ENCODE data around the gene WWC2.

WWC2 gene

DNA sequence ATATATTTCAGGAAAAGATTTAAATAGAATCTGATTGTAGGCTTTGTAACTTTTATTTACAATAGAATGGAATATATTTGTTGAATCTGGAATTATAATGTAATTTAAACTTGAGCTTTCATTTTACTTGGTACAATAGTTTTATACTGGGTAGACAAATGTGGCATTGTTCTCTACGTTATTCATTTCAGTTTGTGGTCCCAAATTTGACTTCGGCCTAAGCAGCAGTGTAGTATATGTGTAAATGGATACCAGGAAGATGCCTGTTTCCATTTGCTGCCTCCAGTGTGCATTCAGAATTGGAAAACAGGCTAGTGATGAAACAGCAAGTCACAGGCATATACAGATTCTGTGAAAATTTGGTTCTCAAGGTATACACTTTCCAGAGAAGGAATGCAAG is 143.2 kb downstream of the WWC2 start:
- no peaks in the 10 kb centered on the region for H3K9me3 ChIP-seq
- H3K4me3 ChIP-seq, result no peak overlapping the region
- no peak overlapping the region for H3K27ac ChIP-seq
- intact Hi-C loops (cut with DNase I; ENCODE audit: low total_unique reads), result no loop called here
- no peak for DNase-seq
- H3K36me3 ChIP-seq, result peaks cover 7 to 26% (median 19%) of the 10 kb centered on the region in 3 donors
- no peaks in the 10 kb centered on the region for H3K4me1 ChIP-seq
- TF ChIP-seq, protein P1, sequence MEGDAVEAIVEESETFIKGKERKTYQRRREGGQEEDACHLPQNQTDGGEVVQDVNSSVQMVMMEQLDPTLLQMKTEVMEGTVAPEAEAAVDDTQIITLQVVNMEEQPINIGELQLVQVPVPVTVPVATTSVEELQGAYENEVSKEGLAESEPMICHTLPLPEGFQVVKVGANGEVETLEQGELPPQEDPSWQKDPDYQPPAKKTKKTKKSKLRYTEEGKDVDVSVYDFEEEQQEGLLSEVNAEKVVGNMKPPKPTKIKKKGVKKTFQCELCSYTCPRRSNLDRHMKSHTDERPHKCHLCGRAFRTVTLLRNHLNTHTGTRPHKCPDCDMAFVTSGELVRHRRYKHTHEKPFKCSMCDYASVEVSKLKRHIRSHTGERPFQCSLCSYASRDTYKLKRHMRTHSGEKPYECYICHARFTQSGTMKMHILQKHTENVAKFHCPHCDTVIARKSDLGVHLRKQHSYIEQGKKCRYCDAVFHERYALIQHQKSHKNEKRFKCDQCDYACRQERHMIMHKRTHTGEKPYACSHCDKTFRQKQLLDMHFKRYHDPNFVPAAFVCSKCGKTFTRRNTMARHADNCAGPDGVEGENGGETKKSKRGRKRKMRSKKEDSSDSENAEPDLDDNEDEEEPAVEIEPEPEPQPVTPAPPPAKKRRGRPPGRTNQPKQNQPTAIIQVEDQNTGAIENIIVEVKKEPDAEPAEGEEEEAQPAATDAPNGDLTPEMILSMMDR (IDR thresholded peaks at IDR 0.05), result no peak
- no peaks in the 10 kb centered on the region for H3K27me3 ChIP-seq

DNA sequence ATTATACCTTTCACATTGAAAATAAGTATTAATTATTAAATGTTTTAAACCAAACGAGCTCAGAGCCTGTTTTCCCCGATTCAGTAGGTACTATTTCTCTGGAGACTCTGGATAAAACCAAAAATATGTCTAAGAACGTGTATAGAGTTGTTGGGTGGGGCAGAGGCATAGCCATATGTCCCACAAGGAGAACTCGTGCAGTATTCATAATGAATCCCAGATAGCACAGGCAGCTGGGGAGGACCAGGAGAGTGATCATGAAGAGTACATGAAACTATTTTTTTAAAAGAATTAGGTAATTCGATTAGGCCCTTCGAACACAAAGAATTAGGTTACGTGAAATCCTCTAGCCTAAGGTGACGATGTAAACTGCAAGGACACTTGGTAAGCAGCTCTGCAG is 145.0 kb downstream of the WWC2 start:
- H3K27me3 ChIP-seq, result no peaks in the 10 kb centered on the region
- no peaks in the 10 kb centered on the region for H3K4me1 ChIP-seq
- no peaks in the 10 kb centered on the region for H3K9me3 ChIP-seq
- no peak for DNase-seq
- peaks cover 7 to 30% (median 19%) of the 10 kb centered on the region in 3 donors for H3K36me3 ChIP-seq
- no peak overlapping the region for H3K4me3 ChIP-seq
- no peak overlapping the region for H3K27ac ChIP-seq
- TF ChIP-seq, protein P1 (IDR thresholded peaks at IDR 0.05), result no peak
- intact Hi-C loops (cut with DNase I; ENCODE audit: low total_unique reads), result no loop called here

DNA sequence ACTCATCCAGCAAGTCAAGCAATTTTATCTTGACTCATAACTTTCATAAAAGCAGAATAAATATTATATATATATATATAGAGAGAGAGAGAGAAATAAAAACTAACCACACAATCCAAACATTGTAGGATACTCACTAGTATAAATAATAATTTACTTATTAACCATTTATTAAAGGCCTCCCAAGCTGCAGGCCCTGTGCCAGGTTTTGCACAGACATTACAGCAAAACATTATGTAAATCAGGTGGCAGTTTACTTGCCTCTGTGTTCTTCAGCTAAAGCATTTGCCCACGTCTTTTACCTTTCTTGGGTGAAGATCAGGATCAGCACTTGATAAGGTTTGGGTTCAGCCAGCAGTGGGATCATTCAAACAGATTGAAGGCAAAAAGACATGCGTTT is 145.4 kb downstream of the WWC2 start:
- Histone ChIP-seq H3K4me1 (no peaks in the 10 kb centered on the region), H3K36me3 (peaks cover 7 to 30% (median 19%) of the 10 kb centered on the region in 3 donors), H3K27me3 (no peaks in the 10 kb centered on the region), H3K27ac (no peak overlapping the region), H3K4me3 (no peak overlapping the region), H3K9me3 (no peaks in the 10 kb centered on the region)
- intact Hi-C loops (cut with DNase I; ENCODE audit: low total_unique reads), result no loop called here
- DNase-seq, result no peak
- TF ChIP-seq, protein P1 (IDR thresholded peaks at IDR 0.05), result no peak

DNA sequence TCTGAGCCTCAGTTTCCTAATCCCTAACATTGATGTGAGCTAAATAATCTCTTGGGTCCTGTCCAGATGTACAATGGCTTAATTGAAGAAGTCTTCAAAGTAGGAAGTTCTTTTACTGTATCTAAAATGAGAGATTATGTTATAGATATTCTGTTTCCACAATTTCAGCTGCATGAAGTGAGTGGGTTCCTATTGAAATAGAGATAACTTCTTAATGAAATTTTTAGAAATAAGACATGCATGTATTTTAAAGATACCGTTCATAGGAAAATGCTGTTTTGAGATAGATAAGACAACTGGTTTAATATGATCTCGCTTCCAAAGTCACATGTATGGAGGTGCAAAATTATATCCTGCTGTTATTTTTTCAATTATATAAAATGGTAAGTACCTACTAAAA is 149.1 kb downstream of the WWC2 start:
- H3K27me3 ChIP-seq, result no peaks in the 10 kb centered on the region

DNA sequence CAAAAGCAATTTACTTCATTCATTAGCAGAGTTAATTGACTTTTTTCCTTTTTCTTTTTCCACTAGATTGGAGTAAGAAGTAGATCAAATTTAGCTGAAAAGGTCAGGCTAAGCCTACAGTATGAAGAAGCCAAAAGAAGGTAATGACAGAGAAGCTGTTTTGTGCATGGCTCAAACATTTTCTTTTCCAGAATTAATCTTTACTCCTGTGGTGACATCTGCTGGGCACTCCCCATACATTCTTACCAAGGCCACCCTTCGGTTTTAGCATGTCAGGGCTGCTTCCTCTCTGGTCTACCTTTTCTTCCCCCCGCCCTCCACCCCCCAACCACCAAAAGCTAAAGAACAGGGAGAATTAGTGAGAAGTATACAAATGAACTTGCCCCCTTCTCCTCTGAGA is 150.8 kb downstream of the WWC2 start:
- Histone ChIP-seq H3K9me3 (no peaks in the 10 kb centered on the region), H3K27ac (no peak overlapping the region), H3K4me1 (peaks cover 0 to 4% (median 0%) of the 10 kb centered on the region in 4 donors), H3K4me3 (no peak overlapping the region), H3K27me3 (no peaks in the 10 kb centered on the region), H3K36me3 (peaks cover 0 to 57% (median 7%) of the 10 kb centered on the region in 3 donors)
- DNase-seq, result no peak
- intact Hi-C loops (cut with DNase I; ENCODE audit: low total_unique reads), result no loop called here
- TF ChIP-seq, protein P1 (IDR thresholded peaks at IDR 0.05), result peak in 1 of 2 experiments; percentile 10

More for the DNA sequence above, 149.1 kb downstream of the WWC2 start:
- DNase-seq, result no peak
- no peaks in the 10 kb centered on the region for H3K9me3 ChIP-seq
- no peak overlapping the region for H3K27ac ChIP-seq
- H3K4me1 ChIP-seq, result no peaks in the 10 kb centered on the region
- H3K4me3 ChIP-seq, result no peak overlapping the region
- intact Hi-C loops (cut with DNase I; ENCODE audit: low total_unique reads), result no loop called here
- H3K36me3 ChIP-seq, result peaks cover 0 to 44% (median 7%) of the 10 kb centered on the region in 3 donors
- TF ChIP-seq, protein P1 (IDR thresholded peaks at IDR 0.05), result no peak

DNA sequence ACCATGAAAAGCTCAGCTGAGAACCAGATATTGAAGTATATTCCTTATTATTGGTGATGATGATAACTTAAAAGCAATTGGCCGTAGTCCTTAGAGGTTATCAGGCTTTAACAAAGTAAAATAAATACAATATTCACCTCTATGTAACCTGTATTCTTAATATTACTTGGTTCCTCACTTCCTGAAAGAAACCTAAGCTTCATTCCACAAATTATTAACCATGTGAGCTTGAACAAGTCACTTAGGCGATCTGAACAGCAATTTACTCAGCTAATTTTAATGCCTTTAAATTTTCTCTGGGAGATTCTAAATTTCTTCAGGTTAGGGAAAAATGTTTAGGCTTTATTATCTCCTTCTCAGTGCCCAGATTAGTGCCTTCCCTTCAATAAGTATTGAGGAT is 151.8 kb downstream of the WWC2 start:
- H3K27ac ChIP-seq, result no peak overlapping the region
- H3K4me3 ChIP-seq, result no peak overlapping the region
- no peak for DNase-seq
- no peaks in the 10 kb centered on the region for H3K27me3 ChIP-seq
- H3K36me3 ChIP-seq, result peaks cover 0 to 50% (median 1%) of the 10 kb centered on the region in 3 donors
- intact Hi-C loops (cut with DNase I; ENCODE audit: low total_unique reads), result no loop called here
- H3K9me3 ChIP-seq, result no peaks in the 10 kb centered on the region
- TF ChIP-seq, protein P1 (IDR thresholded peaks at IDR 0.05), result no peak
- peaks cover 0 to 4% (median 1%) of the 10 kb centered on the region in 4 donors for H3K4me1 ChIP-seq
